Measurements from ENCODE around the gene TREX2.
A peak's percentile ranks its signal among the peaks of the same experiment; 100 is the strongest.

TREX2 gene

DNA sequence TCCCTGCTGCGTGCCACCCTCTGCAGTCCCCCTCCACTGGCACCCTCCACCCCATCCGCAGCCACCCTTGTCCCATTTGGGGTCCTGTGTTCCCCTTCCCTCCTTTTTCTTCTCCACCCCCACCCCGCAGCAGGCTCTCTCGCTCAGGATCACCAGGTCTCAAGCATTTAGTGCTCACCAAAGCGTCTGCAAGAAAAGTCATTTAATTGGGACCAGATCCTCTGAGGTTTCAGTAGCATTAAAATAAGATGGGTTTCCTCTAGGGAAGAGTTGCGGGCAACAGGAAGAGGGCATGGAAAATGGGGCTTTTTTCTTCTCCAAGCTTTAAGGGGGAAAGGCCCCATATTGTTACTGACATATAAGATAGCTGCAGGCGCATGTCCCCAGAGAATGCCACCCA lies 29.4 kb upstream of the TREX2 start:
- H2BK12ac ChIP-seq (ENCODE audit: low read length), result peak overlapping the region; percentile 29
- peaks cover 18% of the 10 kb centered on the region for H3K79me1 ChIP-seq (ENCODE audit: low read length)
- no peak overlapping the region for H4K8ac ChIP-seq (ENCODE audit: low read depth, low read length)
- no peak overlapping the region for H2AK5ac ChIP-seq (ENCODE audit: low read length)
- DNase-seq, result peak in 1 of 2 donors; percentile 21
- no peak overlapping the region for H2AFZ ChIP-seq (ENCODE audit: insufficient read depth, low read length, poor library complexity)
- peak overlapping the region; percentile 60 for H4K91ac ChIP-seq (ENCODE audit: low read depth, low read length)
- no peaks in the 10 kb centered on the region for H3K79me2 ChIP-seq (ENCODE audit: control insufficient read depth, insufficient read depth, low read length, poor library complexity)
- no peaks in the 10 kb centered on the region for H3K36me3 ChIP-seq (ENCODE audit: control insufficient read depth in 1 of 2, insufficient read depth in 2 of 2, low read length in 2 of 2)
- no peak overlapping the region for H3K4me3 ChIP-seq (ENCODE audit: low read depth, low read length)
- peaks cover 21 to 25% of the 10 kb centered on the region in 2 experiments for H3K4me1 ChIP-seq (ENCODE audit: control insufficient read depth in 1 of 2, insufficient read depth in 2 of 2, low read length in 2 of 2)
- H2BK5ac ChIP-seq (ENCODE audit: low read depth, low read length, poor library complexity), result no peak overlapping the region
- H3K18ac ChIP-seq (ENCODE audit: low read length), result no peak overlapping the region
- H3K9me3 ChIP-seq (ENCODE audit: insufficient read depth, low read depth, low read length), result no peaks in the 10 kb centered on the region
- no CpG with 5 or more reads among the region's 7 CpGs for WGBS (ENCODE audit: extremely low coverage, insufficient coverage, insufficient read length)
- H3K27me3 ChIP-seq (ENCODE audit: insufficient read depth, low read length), result no peaks in the 10 kb centered on the region
- no peak overlapping the region for H3K4ac ChIP-seq (ENCODE audit: low read depth, low read length)
- H2BK120ac ChIP-seq (ENCODE audit: insufficient read depth, low read length, poor library complexity), result peak overlapping the region; percentile 6
- H3K9ac ChIP-seq (ENCODE audit: low read length), result no peak overlapping the region
- H3K14ac ChIP-seq (ENCODE audit: low read length), result no peak overlapping the region
- no peak overlapping the region for H4K12ac ChIP-seq (ENCODE audit: low read depth, low read length)
- H3K4me2 ChIP-seq (ENCODE audit: low read length), result peak overlapping the region; percentile 10
- H3K27ac ChIP-seq (ENCODE audit: low read depth, low read length), result no peak overlapping the region
- H3K23ac ChIP-seq (ENCODE audit: low read length), result no peak overlapping the region

DNA sequence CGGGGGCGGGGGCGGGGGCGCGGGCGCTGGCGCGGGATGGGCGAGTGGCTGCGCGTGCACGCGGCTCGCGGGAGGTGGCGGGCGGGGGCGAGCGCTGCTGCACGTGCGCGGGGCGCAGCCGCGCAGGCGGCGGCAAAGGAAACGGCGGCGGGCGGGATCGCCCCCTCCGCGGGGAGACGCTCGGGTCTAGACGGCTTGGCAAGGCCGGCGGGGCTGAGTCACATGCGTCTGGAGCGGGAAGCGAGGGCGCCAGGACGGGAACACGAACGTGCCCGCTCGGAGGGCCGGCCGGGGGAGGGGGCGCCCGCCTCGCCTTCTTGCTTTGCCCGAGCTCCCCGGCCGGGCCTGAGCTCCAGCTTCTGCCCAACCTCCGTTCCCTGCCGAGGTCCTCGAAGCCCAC lies 28.9 kb upstream of the TREX2 start:
- no peaks in the 10 kb centered on the region for H3K9me3 ChIP-seq (ENCODE audit: insufficient read depth, low read depth, low read length)
- no peak overlapping the region for H2BK12ac ChIP-seq (ENCODE audit: low read length)
- H3K4me2 ChIP-seq (ENCODE audit: low read length), result peak overlapping the region; percentile 10
- H3K79me1 ChIP-seq (ENCODE audit: low read length), result peaks cover 21% of the 10 kb centered on the region
- no peak overlapping the region for H3K14ac ChIP-seq (ENCODE audit: low read length)
- no peak overlapping the region for H2AFZ ChIP-seq (ENCODE audit: insufficient read depth, low read length, poor library complexity)
- no peak overlapping the region for H3K4me3 ChIP-seq (ENCODE audit: low read depth, low read length)
- peak; percentile 79 for DNase-seq
- no peak overlapping the region for H3K23ac ChIP-seq (ENCODE audit: low read length)
- H3K9ac ChIP-seq (ENCODE audit: low read length), result no peak overlapping the region
- no peaks in the 10 kb centered on the region for H3K79me2 ChIP-seq (ENCODE audit: control insufficient read depth, insufficient read depth, low read length, poor library complexity)
- no CpG with 5 or more reads among the region's 59 CpGs for WGBS (ENCODE audit: extremely low coverage, insufficient coverage, insufficient read length)
- H2BK5ac ChIP-seq (ENCODE audit: low read depth, low read length, poor library complexity), result no peak overlapping the region
- H3K27me3 ChIP-seq (ENCODE audit: insufficient read depth, low read length), result no peaks in the 10 kb centered on the region
- peak overlapping the region; percentile 70 for H4K12ac ChIP-seq (ENCODE audit: low read depth, low read length)
- H3K36me3 ChIP-seq (ENCODE audit: control insufficient read depth in 1 of 2, insufficient read depth in 2 of 2, low read length in 2 of 2), result no peaks in the 10 kb centered on the region
- H4K8ac ChIP-seq (ENCODE audit: low read depth, low read length), result peak overlapping the region; percentile 20
- H3K27ac ChIP-seq (ENCODE audit: low read depth, low read length), result no peak overlapping the region
- H3K18ac ChIP-seq (ENCODE audit: low read length), result peak overlapping the region; percentile 2
- peak overlapping the region; percentile 60 for H4K91ac ChIP-seq (ENCODE audit: low read depth, low read length)
- peak overlapping the region; percentile 6 for H2BK120ac ChIP-seq (ENCODE audit: insufficient read depth, low read length, poor library complexity)
- no peak overlapping the region for H2AK5ac ChIP-seq (ENCODE audit: low read length)
- peaks cover 21 to 27% of the 10 kb centered on the region in 2 experiments for H3K4me1 ChIP-seq (ENCODE audit: control insufficient read depth in 1 of 2, insufficient read depth in 2 of 2, low read length in 2 of 2)
- H3K4ac ChIP-seq (ENCODE audit: low read depth, low read length), result no peak overlapping the region

DNA sequence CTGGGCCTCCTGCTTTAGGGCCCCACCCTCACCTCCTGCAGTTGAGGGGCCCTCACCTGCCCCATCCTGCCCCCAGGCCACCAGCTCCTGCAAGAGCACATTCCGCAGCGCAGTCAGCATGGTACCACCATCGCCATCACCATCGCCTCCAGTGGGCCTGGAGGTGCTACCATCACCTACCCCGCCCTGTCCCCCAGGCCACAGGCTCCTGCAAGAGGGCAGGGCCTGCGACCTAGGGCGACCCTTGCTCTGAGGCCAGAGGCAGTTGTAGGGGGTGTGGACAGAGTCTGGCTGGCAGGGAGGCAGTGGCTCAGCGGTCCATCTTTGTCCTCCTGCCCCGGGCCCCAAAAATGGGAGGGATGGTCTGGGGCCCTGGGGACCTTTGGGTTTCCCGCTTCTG lies 28.4 kb upstream of the TREX2 start:
- H3K14ac ChIP-seq (ENCODE audit: low read length), result no peak overlapping the region
- H4K8ac ChIP-seq (ENCODE audit: low read depth, low read length), result no peak overlapping the region
- no CpG with 5 or more reads among the region's 10 CpGs for WGBS (ENCODE audit: extremely low coverage, insufficient coverage, insufficient read length)
- no peak overlapping the region for H2AK5ac ChIP-seq (ENCODE audit: low read length)
- no peak overlapping the region for H2BK5ac ChIP-seq (ENCODE audit: low read depth, low read length, poor library complexity)
- H3K27ac ChIP-seq (ENCODE audit: low read depth, low read length), result no peak overlapping the region
- H3K4me2 ChIP-seq (ENCODE audit: low read length), result no peak overlapping the region
- no peaks in the 10 kb centered on the region for H3K9me3 ChIP-seq (ENCODE audit: insufficient read depth, low read depth, low read length)
- no peak overlapping the region for H2BK120ac ChIP-seq (ENCODE audit: insufficient read depth, low read length, poor library complexity)
- no peak overlapping the region for H3K9ac ChIP-seq (ENCODE audit: low read length)
- no peaks in the 10 kb centered on the region for H3K79me2 ChIP-seq (ENCODE audit: control insufficient read depth, insufficient read depth, low read length, poor library complexity)
- peak overlapping the region; percentile 39 for H4K91ac ChIP-seq (ENCODE audit: low read depth, low read length)
- H2AFZ ChIP-seq (ENCODE audit: insufficient read depth, low read length, poor library complexity), result no peak overlapping the region
- peaks cover 21% of the 10 kb centered on the region for H3K79me1 ChIP-seq (ENCODE audit: low read length)
- DNase-seq, result peak; percentile 86 to 87
- H3K4me3 ChIP-seq (ENCODE audit: low read depth, low read length), result no peak overlapping the region
- H3K23ac ChIP-seq (ENCODE audit: low read length), result no peak overlapping the region
- H3K27me3 ChIP-seq (ENCODE audit: insufficient read depth, low read length), result no peaks in the 10 kb centered on the region
- H3K36me3 ChIP-seq (ENCODE audit: control insufficient read depth in 1 of 2, insufficient read depth in 2 of 2, low read length in 2 of 2), result no peaks in the 10 kb centered on the region
- no peak overlapping the region for H2BK12ac ChIP-seq (ENCODE audit: low read length)
- H4K12ac ChIP-seq (ENCODE audit: low read depth, low read length), result no peak overlapping the region
- H3K18ac ChIP-seq (ENCODE audit: low read length), result no peak overlapping the region
- H3K4ac ChIP-seq (ENCODE audit: low read depth, low read length), result no peak overlapping the region
- H3K4me1 ChIP-seq (ENCODE audit: control insufficient read depth in 1 of 2, insufficient read depth in 2 of 2, low read length in 2 of 2), result peaks cover 25 to 31% of the 10 kb centered on the region in 2 experiments

DNA sequence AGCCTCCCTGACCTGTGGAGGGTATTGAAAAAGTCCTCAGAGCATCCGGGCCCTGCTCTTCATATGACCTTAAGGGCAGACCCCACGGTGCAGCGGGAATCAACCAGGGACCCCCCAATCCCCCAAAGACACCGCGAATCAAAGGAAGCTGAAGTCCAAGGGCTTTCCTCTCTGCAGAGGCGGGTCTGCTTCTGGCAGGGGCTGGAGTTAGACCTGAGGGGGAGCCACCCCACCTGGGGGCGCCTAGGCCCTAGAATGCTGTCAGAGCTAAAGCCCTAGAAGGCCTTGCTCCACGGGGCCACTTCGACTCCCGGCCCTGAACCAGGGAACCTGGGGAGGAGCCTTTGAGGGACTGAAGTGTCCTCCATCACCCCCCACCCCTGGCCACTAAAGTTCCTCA lies 27.3 kb upstream of the TREX2 start:
- Histone ChIP-seq H3K9ac (ENCODE audit: low read length) (no peak overlapping the region), H3K79me1 (ENCODE audit: low read length) (peaks cover 21% of the 10 kb centered on the region), H2BK120ac (ENCODE audit: insufficient read depth, low read length, poor library complexity) (no peak overlapping the region), H4K12ac (ENCODE audit: low read depth, low read length) (no peak overlapping the region), H4K91ac (ENCODE audit: low read depth, low read length) (peak overlapping the region; percentile 59), H2BK5ac (ENCODE audit: low read depth, low read length, poor library complexity) (no peak overlapping the region), H3K23ac (ENCODE audit: low read length) (no peak overlapping the region), H2BK12ac (ENCODE audit: low read length) (peak overlapping the region; percentile 48), H2AK5ac (ENCODE audit: low read length) (no peak overlapping the region), H3K14ac (ENCODE audit: low read length) (no peak overlapping the region), H2AFZ (ENCODE audit: insufficient read depth, low read length, poor library complexity) (no peak overlapping the region), H3K27me3 (ENCODE audit: insufficient read depth, low read length) (no peaks in the 10 kb centered on the region), H3K27ac (ENCODE audit: low read depth, low read length) (no peak overlapping the region), H3K36me3 (ENCODE audit: control insufficient read depth in 1 of 2, insufficient read depth in 2 of 2, low read length in 2 of 2) (peaks cover 0 to 5% of the 10 kb centered on the region in 2 experiments), H3K9me3 (ENCODE audit: insufficient read depth, low read depth, low read length) (no peaks in the 10 kb centered on the region), H3K18ac (ENCODE audit: low read length) (no peak overlapping the region), H3K4me3 (ENCODE audit: low read depth, low read length) (no peak overlapping the region), H3K4ac (ENCODE audit: low read depth, low read length) (no peak overlapping the region), H3K79me2 (ENCODE audit: control insufficient read depth, insufficient read depth, low read length, poor library complexity) (no peaks in the 10 kb centered on the region), H4K8ac (ENCODE audit: low read depth, low read length) (no peak overlapping the region), H3K4me2 (ENCODE audit: low read length) (no peak overlapping the region), H3K4me1 (ENCODE audit: control insufficient read depth in 1 of 2, insufficient read depth in 2 of 2, low read length in 2 of 2) (peaks cover 25 to 31% of the 10 kb centered on the region in 2 experiments)
- no peak for DNase-seq
- WGBS (ENCODE audit: extremely low coverage, insufficient coverage, insufficient read length), result no CpG with 5 or more reads among the region's 10 CpGs

Measured in trophoblast cell (in vitro differentiated cells and primary cell).